GM21723 (cell line): Measurements from ENCODE around the gene SLC25A28.
"Not testable (repeated sequence)": the region's sequence is repeated elsewhere in the genome, so short reads cannot be mapped to it uniquely, and the experiment has no call there.

ENCODE experiments used
- ATAC-seq: cut with Tn5 transposase; IDR thresholded peaks from one replicate; pipeline ENCODE4 v1.9.1; 2021; ENCODE audit warnings: mild to moderate bottlenecking, moderate library complexity; ENCODE audit not compliant: unreplicated experiment

SLC25A28 gene

GRCh38 chr10:99629625-99629978, 9.4 kb upstream of the SLC25A28 start:
- ATAC-seq: peak; percentile 47

DNA sequence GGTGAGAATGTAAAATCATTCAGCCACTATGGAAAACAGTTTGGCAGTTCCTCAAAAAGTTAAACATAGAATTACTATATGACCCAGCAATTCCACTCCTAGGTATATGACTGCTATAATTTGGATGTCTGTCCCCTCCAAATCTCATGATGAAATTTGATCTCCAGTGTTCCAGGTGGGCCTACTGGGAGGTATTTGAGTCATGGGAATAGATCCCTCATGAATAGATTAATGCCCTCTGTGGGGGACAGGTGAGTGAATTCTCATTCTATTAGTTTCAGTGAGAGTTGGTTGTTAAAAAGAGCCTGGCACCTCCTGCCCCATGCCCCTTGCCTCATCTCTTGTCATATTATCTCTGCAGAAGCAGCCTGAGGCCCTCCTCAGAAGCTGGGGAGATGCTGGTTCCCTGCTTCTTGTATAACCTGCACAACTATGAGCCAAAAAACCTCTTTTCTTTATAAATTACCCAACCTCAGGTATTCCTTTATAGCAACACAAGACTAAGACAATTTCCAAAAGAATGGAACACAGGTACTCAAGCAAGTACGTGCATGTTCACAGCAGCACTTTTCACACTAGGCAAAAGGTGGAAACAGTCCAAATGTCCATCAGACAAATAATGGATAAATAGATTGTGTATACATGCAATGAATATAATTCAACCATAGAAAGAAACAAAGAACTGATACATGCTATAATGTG, 8.8 kb upstream of the SLC25A28 start:
- ATAC-seq: no peak

DNA sequence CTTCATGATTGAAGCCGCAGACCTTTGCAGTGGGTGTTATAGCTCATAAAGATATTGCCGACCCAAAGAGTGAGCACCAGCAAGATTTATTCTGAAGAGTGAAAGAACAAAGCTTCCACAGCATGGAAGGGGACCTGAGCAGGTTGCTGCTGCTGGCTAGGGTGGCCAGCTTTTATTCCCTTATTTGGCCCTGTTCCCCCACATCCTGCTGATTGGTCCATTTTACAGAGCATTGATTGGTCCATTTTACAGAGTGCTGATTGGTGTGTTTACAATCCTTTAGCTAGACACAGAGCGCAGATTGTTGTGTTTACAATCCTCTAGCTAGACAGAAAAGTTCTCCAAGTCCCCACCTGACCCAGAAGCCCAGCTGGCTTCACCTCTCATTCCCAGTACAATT, 4.9 kb upstream of the SLC25A28 start:
- not testable (repeated sequence) for ATAC-seq

DNA sequence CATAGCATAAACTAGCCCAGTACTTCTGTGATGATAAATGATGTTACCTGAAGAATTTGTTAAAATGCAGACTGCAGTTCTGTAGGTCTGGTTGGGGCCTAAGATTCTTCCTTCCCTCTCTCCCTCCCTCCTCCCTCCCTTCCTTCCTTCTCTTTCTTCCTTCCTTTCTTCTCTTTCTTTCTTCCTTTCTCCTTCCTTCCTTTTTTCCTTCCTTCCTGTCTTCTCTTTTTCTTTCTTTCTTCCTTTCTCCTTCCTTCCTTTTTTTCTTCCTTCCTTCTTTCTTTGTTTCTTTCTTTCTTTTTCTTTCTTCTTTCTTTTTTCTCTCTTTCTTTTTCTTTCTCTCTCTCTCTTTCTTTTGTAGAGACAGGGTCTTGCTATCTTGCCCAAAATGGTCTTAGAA, 3.7 kb upstream of the SLC25A28 start:
- no peak for ATAC-seq

DNA sequence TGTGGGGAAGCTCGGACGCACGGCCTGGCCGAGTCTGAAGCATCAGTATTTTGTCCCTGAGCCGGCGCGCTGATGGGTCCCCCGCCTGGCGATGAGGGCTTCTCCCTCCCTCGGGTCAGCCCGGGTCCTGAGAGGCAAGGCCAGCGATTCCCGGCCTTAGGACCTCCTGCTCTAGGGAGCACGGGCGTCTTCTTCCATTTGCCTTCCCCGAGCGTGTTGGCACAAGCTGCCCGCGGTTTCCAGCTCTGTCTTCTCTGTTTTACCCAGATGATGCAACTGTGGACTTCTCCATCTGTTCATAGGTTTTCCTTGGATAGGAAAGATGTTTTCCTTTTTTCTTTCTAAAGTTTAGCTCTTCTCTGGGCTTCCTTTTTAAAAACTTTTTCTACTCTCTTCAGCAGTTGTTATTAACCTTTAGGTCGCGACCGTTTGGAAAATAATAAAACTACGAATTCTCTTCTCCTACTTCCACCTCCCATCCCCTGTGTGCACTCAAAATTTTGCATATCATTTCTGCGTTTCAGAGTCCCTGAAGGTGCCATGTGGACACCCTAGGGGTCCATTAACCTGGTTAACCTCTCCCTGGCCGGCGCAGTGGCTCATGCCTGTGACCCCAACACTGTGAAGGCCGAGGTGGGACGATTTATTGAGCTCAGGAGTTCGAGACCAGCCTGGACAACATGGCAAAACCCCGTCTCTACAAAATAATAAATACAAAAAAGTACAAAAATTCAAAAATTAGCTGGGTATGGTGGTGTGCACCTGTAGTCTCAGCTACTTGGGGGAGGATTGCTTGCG, 1.4 kb upstream of the SLC25A28 start:
- no peak for ATAC-seq

GRCh38 chr10:99620711-99621453, 643 bp upstream of the SLC25A28 start:
- peak; percentile 87 for ATAC-seq

DNA sequence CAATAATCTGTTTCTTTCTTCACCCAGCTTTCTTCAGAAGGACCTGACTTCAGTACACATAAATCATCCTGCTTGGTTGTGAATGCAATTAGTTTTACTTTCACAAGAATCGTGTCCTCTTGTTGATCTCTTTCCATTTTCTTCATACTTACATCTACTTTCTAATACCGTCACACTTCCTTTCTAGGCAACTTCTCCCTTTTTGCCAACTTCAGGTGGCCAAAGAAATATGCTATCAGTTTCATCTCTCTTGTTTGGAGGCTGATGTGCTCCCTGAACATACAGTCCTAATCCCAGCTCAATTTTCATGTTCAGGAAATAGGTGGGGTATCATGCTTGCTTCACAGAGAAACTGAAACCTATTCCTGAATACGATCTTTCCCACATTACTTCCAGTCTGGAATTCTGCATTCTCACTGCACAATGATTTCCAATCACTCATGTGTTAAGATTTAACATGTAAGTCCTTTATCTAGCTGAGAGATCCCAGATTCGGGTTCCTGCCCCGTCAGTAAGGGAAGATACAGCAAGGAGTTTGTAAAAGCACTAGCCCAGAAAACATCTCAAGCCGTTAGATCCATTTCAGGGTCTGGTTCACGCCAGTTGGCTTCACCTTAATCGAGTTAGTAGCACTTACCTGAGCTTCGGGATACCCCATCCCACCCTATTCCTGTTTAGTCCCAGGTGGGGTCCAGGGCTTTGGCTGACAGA, 994 bp downstream of the SLC25A28 start:
- ATAC-seq: no peak

DNA sequence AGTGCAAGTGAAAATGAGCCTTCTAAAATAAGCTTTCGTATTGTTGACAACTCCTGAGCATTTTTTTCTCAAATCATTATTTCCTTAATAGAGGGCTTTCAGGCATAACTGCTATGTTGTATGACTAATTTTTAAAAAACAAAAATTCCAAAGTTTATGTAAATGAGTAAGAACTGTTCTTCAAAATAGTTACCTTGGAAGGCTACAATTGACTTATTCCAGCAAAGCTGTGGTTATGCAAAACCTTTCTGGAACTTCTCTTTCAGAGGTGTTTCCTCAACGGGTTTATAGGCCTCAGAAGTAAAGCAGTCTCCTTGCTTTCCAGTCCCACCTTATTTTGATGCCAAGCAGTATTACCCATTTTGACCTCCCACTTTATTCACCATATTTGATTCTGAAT, 2.5 kb downstream of the SLC25A28 start:
- no peak for ATAC-seq

GRCh38 chr10:99615426-99615825, 4.8 kb downstream of the SLC25A28 start:
- no peak for ATAC-seq

GRCh38 chr10:99612167-99612831, 7.9 kb downstream of the SLC25A28 start:
- no peak for ATAC-seq

- no peak for ATAC-seq
These were observed 8.9 kb downstream of the SLC25A28 start for GRCh38 chr10:99611326-99611725.

- no peak for ATAC-seq
These were observed 10.0 kb downstream of the SLC25A28 start for GRCh38 chr10:99610221-99610620.

- no peak for ATAC-seq
These were observed 11.1 kb downstream of the SLC25A28 start for GRCh38 chr10:99609186-99609585.

GRCh38 chr10:99605351-99605750, 14.9 kb downstream of the SLC25A28 start:
- no peak for ATAC-seq

DNA sequence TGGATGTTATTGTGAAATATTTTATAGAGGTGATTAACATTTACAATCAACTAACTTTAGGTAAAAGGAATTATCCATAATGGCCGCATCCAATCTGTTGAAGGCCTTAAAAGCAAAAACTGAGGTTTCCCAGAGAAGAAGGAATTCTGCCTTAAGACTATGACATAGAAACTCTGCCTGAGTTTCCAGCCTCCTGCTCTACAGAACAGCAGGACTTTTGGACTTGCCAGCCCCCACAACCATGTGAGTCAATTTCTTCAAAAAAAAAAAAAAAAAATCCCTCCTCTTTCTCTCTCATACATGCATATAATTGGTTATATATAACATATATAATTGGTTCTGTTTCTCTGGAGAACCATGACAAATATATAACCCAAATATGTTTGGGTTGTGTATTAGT, 15.4 kb downstream of the SLC25A28 start:
- no peak for ATAC-seq

- ATAC-seq: no peak
These were observed 21.3 kb downstream of the SLC25A28 start for GRCh38 chr10:99598781-99599509.

- no peak for ATAC-seq
These were observed 22.2 kb downstream of the SLC25A28 start for GRCh38 chr10:99598011-99598410.

DNA sequence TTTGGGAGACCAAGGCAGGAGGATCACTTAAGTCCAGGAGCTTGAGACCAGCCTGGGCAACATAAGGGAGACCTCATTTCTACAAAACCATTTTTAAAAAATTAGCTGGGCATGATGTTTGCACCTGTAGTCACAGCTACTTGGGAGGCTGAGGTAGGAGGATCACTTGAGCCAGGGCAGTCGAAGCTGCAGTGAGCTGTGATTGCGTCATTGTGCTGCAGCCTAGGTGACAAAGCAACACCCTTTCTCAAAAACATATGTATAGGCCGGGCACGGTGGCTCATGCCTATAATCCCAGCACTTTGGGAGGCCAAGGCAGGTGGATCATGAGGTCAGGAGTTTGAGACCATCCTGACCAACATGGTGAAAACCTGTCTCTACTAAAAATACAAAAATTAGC, 23.5 kb downstream of the SLC25A28 start:
- ATAC-seq: not testable (repeated sequence)

DNA sequence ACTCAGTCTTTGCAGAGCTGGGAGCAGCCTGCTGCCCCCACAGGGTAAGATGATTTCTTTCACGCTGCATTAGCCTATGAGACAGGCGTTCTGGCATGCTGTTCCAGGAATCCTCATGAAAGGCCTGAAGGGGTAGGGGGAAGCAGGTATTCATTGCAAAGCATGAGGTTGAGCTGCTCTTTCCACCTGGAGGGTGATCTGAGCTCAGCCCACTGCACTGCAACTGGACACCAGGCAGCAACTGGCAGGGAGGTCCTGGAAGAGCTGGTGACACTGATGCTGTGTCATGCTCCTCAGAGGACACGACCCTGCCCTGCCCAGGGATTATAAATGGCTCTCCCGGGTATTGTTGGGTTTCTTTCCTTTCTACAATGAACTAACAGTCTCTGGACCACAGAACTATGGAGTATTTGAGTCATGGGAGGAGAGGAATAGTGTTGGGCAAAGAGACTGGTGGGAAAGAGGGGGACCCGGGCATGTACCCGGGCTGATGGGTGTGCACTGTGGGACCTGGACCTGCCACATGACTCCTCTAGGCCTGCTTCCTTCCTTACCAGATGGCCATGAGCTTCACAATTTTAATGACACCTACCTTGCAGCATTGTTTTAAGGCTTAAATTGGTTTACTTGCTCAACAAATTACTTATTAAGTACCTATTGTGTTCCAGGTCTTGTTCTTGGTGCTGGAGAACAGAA, 24.3 kb downstream of the SLC25A28 start:
- ATAC-seq: no peak
